ENCODE data around the gene HNRNPF. TPM values are rescaled to one million over a fixed set of nuclear protein-coding genes. Genes with fewer than 3 reads are reported as not detected.
"Not testable (repeated sequence)": the region's sequence is repeated elsewhere in the genome, so short reads cannot be mapped to it uniquely, and the experiment has no call there.

HNRNPF gene, protein sequence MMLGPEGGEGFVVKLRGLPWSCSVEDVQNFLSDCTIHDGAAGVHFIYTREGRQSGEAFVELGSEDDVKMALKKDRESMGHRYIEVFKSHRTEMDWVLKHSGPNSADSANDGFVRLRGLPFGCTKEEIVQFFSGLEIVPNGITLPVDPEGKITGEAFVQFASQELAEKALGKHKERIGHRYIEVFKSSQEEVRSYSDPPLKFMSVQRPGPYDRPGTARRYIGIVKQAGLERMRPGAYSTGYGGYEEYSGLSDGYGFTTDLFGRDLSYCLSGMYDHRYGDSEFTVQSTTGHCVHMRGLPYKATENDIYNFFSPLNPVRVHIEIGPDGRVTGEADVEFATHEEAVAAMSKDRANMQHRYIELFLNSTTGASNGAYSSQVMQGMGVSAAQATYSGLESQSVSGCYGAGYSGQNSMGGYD
- total RNA-seq: 100 to 1,000 TPM; 106 to 160 (median 121) TPM
- long read RNA-seq, transcript HNRNPF-204 (3 exons, 2,755 nt): minor isoform, 11 of 52 reads
- long read RNA-seq, transcript HNRNPF-207 (4 exons, 2,676 nt): minor isoform, 6 of 52 reads
- long read RNA-seq, transcript HNRNPF-203 (4 exons, 2,617 nt): major isoform, 13 of 52 reads
- long read RNA-seq, partial matches to known transcripts: 0 of 52 reads
- long read RNA-seq, other reads (novel, unspliced or antisense): 22 of 52 reads

DNA sequence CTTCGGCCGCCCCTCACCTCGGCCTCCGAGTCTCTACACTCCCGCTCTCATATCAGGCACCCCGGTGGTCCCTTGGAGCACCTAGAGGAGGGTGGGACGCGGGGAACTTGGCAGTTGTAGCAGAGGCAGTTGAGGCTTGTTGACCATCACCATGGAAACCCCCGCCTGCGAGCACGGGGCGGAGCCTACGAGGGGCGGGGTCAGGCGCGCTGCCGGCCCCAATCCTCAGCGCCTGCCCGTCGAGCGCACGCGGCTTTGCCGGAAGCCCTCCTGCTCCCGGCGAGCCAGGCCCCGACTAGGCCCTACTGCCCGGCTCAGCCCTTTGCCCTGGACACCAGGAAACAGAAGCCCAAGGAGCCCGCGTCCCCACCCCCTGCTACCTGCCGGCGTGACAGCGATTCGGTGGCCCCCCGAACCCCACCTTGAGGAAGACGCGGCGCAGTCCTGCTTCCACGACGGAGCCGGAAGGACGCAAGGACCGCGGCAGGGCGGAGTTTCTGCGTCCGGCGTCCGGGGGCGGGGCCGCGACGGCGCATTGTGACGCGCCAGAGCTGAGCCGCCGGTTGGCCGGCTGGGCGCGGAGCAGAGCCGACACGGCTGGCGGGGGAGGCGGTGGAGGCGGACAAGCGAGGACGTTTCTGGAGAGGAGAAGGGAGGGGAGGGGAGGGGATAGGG lies at the start of gene HNRNPF:
TSS of gene HNRNPF (minus strand) at position 477 of the 675 bp plus-strand sequence. CDS start 21,302 bp downstream, outside the sequence.
- Histone ChIP-seq H3K4me1 (peaks cover 0 to 31% (median 11%) of the 10 kb centered on the region in 4 donors), H3K36me3 (no peaks in the 10 kb centered on the region), H3K4me3 (peak within 1 kb of the TSS; percentile 69 to 82 (median 77)), H3K27ac (peak within 1 kb of the TSS; percentile 91 to 97 (median 97)), H3K9me3 (peaks cover 0 to 2% (median 0%) of the 10 kb centered on the region in 4 donors), H3K27me3 (no peaks in the 10 kb centered on the region)
- DNase-seq: peak; percentile 97
- intact Hi-C loops (cut with DNase I): no loop called here
- WGBS (ENCODE audit: insufficient coverage, low coverage, low lambda C conversion rate, missing lambda C conversion rate): 0% methylated on average over 14 of the region's 68 CpGs
- peak; percentile 80 to 91 (median 83) for ATAC-seq
- TF ChIP-seq, protein P1, sequence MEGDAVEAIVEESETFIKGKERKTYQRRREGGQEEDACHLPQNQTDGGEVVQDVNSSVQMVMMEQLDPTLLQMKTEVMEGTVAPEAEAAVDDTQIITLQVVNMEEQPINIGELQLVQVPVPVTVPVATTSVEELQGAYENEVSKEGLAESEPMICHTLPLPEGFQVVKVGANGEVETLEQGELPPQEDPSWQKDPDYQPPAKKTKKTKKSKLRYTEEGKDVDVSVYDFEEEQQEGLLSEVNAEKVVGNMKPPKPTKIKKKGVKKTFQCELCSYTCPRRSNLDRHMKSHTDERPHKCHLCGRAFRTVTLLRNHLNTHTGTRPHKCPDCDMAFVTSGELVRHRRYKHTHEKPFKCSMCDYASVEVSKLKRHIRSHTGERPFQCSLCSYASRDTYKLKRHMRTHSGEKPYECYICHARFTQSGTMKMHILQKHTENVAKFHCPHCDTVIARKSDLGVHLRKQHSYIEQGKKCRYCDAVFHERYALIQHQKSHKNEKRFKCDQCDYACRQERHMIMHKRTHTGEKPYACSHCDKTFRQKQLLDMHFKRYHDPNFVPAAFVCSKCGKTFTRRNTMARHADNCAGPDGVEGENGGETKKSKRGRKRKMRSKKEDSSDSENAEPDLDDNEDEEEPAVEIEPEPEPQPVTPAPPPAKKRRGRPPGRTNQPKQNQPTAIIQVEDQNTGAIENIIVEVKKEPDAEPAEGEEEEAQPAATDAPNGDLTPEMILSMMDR (IDR thresholded peaks at IDR 0.05): no peak
- peak; percentile 97 for TF ChIP-seq POLR2A (IDR thresholded peaks at IDR 0.05)

DNA sequence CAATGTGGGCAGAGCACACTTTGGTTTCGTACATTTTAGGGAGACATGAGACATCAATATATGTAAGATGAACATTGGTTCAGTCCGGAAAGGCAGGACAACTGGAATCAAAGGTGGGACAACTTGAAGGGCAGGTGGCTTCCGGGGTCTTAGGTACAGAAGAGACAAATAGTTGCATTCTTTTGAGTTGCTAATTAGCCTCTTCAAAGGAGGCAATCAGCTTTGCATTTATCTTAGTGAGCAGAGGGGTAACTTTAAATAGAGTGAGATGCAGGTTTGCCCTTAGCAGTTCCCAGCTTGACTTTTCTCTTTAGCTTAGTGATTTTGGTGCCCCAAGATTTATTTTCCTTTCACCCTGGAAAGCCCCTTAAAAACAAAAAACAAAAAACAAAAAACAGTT lies 49.2 kb upstream of the HNRNPF start:
- intact Hi-C loops (cut with DNase I): no loop called here
- WGBS (ENCODE audit: insufficient coverage, low coverage, low lambda C conversion rate, missing lambda C conversion rate): 68% methylated on average over 3 of the region's 3 CpGs
- no peaks in the 10 kb centered on the region for H3K9me3 ChIP-seq
- H3K4me1 ChIP-seq: peaks cover 0 to 18% (median 2%) of the 10 kb centered on the region in 4 donors
- no peak for ATAC-seq
- TF ChIP-seq, protein P1 (IDR thresholded peaks at IDR 0.05): no peak
- no peak for TF ChIP-seq POLR2A (IDR thresholded peaks at IDR 0.05)
- H3K27ac ChIP-seq: no peak overlapping the region
- no peak overlapping the region for H3K4me3 ChIP-seq
- no peaks in the 10 kb centered on the region for H3K36me3 ChIP-seq
- DNase-seq: no peak
- H3K27me3 ChIP-seq: no peaks in the 10 kb centered on the region

DNA sequence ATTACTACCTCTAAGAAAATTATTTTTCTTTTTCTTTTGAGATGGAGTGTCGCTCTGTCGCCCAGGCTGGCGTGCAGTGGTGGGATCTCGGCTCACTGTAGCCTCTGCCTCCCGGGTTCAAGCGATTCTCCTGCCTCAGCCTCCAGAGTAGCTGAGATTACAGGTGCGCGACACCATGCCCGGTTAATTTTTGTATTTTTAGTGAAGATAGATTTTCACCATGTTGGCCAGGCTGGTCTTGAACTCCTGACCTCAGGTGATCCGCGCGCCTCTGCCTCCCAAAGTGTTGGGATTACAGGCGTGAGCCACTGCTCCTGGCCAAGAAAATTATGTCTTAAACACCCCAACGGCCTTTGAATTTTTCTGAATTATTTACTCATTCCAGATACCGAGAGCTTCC lies 47.6 kb upstream of the HNRNPF start:
- H3K4me1 ChIP-seq: peaks cover 0 to 18% (median 2%) of the 10 kb centered on the region in 4 donors
- H3K4me3 ChIP-seq; H3K27me3 ChIP-seq; ATAC-seq; DNase-seq; intact Hi-C loops (cut with DNase I); H3K36me3 ChIP-seq; H3K9me3 ChIP-seq: not testable (repeated sequence)
- 91% methylated on average over 9 of the region's 15 CpGs for WGBS (ENCODE audit: insufficient coverage, low coverage, low lambda C conversion rate, missing lambda C conversion rate)
- H3K27ac ChIP-seq: peak overlapping the region in 2 of 3 donors; percentile 77 to 87

DNA sequence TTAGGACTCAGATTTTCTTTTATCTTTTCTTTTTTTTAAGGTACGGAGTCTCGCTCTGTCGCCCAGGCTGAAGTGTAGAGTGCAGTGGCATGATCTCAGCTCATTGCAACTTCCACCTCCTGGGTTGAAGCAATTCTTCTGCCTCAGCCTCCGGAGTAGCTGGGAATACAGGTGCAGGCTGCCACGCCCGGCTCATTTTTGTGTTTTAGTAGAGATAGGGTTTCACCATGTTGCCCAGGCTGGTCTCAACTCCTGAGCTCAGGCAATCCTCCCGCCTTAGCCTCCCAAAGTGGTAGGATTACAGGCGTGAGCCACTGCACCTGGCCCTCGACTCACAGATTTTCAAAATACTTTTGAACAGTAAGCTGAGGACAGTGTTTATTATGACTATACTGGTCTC lies 45.0 kb upstream of the HNRNPF start:
- H3K4me1 ChIP-seq: peaks cover 0 to 18% (median 2%) of the 10 kb centered on the region in 4 donors
- DNase-seq; H3K27me3 ChIP-seq; H3K9me3 ChIP-seq; intact Hi-C loops (cut with DNase I); H3K27ac ChIP-seq; H3K4me3 ChIP-seq; H3K36me3 ChIP-seq; ATAC-seq: not testable (repeated sequence)
- 98% methylated on average over 6 of the region's 9 CpGs for WGBS (ENCODE audit: insufficient coverage, low coverage, low lambda C conversion rate, missing lambda C conversion rate)

DNA sequence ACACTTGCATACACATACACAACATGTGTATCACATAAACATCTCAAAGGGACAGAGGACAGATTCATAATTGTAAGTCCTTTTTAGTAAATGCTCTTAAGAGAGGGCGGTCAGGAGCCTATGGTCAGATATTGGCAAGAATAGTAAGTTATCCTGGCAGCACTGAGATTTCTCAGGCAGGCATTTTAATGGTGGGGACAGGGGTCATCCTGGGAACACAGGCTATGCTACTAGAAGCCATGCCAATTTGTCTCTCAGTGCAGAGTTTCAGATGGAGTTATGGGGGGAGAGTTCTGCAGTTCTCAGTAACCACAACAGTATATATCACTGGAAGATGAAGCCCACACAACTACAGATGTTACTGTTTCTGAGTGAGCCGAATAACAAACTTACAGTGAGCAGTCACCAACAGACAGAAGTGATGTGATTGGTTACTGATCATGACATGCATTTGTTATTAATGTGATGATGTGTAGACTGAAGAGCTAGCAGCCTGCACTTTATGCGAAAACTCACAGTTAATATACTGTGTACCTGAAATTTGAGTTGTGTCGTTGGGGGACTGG lies 44.4 kb upstream of the HNRNPF start:
- ATAC-seq: no peak
- no peak overlapping the region for H3K27ac ChIP-seq
- WGBS (ENCODE audit: insufficient coverage, low coverage, low lambda C conversion rate, missing lambda C conversion rate): 78% methylated on average over 3 of the region's 4 CpGs
- no peak for DNase-seq
- no peaks in the 10 kb centered on the region for H3K27me3 ChIP-seq
- peaks cover 0 to 18% (median 2%) of the 10 kb centered on the region in 4 donors for H3K4me1 ChIP-seq
- no peak overlapping the region for H3K4me3 ChIP-seq
- no peaks in the 10 kb centered on the region for H3K36me3 ChIP-seq
- intact Hi-C loops (cut with DNase I): no loop called here
- TF ChIP-seq, protein P1 (IDR thresholded peaks at IDR 0.05): no peak
- no peak for TF ChIP-seq POLR2A (IDR thresholded peaks at IDR 0.05)
- H3K9me3 ChIP-seq: no peaks in the 10 kb centered on the region
